ENCODE results near the gene COBL. TPM values are rescaled to one million over a fixed set of nuclear protein-coding genes. Genes with fewer than 3 reads are reported as not detected.

The COBL gene
- total RNA-seq, 1 experiment from 2014 or later, result 49.9 TPM

DNA sequence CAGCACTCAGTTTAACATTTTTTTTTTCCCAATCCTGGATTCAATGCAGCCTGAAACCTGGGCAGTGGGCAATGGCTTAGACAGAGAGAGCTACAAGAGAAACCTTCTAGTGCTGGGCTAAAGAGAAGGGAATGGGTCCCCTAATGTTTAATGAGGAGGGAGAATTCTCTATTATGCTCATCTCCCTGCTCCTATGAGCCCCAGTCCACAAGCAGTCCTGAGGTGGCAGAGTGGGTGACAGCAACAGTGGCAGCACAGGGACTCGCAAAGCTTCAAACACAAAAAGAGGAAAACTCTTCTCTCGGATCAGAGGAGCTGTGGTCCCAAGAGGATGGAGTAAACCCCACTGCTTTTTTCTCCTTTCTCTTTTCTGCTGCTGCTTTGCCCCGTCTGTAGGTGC is 36.5 kb downstream of the COBL start:
- H3K4me3 Mint-ChIP-seq (ENCODE audit: low read depth, unreplicated experiment), result no peak overlapping the region
- no peaks in the 10 kb centered on the region for H3K9me3 Mint-ChIP-seq (ENCODE audit: low read depth, unreplicated experiment)
- TF ChIP-seq, protein P1, sequence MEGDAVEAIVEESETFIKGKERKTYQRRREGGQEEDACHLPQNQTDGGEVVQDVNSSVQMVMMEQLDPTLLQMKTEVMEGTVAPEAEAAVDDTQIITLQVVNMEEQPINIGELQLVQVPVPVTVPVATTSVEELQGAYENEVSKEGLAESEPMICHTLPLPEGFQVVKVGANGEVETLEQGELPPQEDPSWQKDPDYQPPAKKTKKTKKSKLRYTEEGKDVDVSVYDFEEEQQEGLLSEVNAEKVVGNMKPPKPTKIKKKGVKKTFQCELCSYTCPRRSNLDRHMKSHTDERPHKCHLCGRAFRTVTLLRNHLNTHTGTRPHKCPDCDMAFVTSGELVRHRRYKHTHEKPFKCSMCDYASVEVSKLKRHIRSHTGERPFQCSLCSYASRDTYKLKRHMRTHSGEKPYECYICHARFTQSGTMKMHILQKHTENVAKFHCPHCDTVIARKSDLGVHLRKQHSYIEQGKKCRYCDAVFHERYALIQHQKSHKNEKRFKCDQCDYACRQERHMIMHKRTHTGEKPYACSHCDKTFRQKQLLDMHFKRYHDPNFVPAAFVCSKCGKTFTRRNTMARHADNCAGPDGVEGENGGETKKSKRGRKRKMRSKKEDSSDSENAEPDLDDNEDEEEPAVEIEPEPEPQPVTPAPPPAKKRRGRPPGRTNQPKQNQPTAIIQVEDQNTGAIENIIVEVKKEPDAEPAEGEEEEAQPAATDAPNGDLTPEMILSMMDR (IDR thresholded peaks at IDR 0.05; ENCODE audit: unreplicated experiment), result no peak
- DNase-seq, result no peak
- CTCF ChIA-PET, result interaction anchor here (0.6 to 1.1 kb wide), 2 partner anchors 23 to 529 kb away, joined by 3 read pairs; no protein-coding TSS in a partner anchor
- no peaks in the 10 kb centered on the region for H3K27me3 Mint-ChIP-seq (ENCODE audit: unreplicated experiment)
- no peak overlapping the region for H3K27ac Mint-ChIP-seq (ENCODE audit: unreplicated experiment)
- no TSS peak for BruUV-seq (replicated peaks)
- intact Hi-C loops (cut with micrococcal nuclease; ENCODE audit: unreplicated experiment), result no loop called here
- H3K4me1 Mint-ChIP-seq (ENCODE audit: low read depth, unreplicated experiment), result peaks cover 8% of the 10 kb centered on the region
- no peaks in the 10 kb centered on the region for H3K36me3 Mint-ChIP-seq (ENCODE audit: insufficient read depth, unreplicated experiment)

DNA sequence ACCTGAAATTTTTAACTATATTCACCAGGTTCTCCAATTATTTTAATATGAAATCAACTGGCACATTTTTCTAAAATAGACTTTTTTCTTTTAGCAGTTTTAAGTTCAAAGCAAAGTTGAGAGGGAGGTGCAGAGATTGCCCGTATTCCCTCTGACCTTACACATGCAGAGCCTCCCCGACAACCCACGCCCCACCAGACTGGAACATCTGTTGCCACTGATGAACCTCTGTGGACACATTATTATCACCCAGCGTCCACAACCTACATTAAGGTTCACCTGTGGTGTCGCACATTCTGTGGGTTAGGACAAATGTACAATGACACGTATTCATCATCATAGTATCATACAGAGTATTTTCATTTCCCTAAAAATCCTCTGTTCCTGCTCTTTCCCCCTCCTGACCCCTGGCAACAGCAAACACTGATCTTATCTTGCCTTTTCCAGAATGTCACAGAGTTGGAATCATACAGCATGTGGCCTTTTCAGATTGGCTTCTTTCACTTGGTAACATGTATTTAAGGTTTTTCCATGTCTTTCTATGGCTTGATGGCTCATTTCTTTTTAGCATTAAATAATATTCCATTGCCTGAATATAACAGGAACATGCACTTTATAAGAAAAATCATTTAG is 37.1 kb downstream of the COBL start:
- CTCF ChIA-PET, result interaction anchor here (0.6 to 1.1 kb wide), 2 partner anchors 23 to 528 kb away, joined by 3 read pairs; no protein-coding TSS in a partner anchor
- H3K9me3 Mint-ChIP-seq (ENCODE audit: low read depth, unreplicated experiment), result no peaks in the 10 kb centered on the region
- H3K36me3 Mint-ChIP-seq (ENCODE audit: insufficient read depth, unreplicated experiment), result no peaks in the 10 kb centered on the region
- BruUV-seq (replicated peaks), result no TSS peak
- intact Hi-C loops (cut with micrococcal nuclease; ENCODE audit: unreplicated experiment), result no loop called here
- peaks cover 8% of the 10 kb centered on the region for H3K4me1 Mint-ChIP-seq (ENCODE audit: low read depth, unreplicated experiment)
- TF ChIP-seq, protein P1 (IDR thresholded peaks at IDR 0.05; ENCODE audit: unreplicated experiment), result no peak
- H3K27ac Mint-ChIP-seq (ENCODE audit: unreplicated experiment), result no peak overlapping the region
- no peaks in the 10 kb centered on the region for H3K27me3 Mint-ChIP-seq (ENCODE audit: unreplicated experiment)
- no peak for DNase-seq
- no peak overlapping the region for H3K4me3 Mint-ChIP-seq (ENCODE audit: low read depth, unreplicated experiment)

DNA sequence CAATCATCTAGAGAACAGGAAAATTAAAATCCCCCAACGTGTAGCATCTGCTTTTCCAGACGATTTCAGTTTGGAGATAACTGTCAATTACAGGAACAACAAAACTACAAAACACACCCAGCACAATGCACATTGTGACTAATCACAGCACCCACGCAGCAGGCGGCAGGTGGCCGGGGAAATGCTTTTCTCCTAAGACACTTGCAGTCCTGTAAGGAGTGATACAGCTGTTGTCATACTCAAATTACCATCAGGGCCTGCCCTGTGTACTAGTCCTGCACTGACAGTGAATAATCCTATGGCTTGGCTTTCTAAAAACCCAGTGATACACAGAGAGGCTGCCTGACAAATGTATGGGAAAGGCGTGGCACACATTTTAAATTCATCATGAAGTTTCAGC is 37.8 kb downstream of the COBL start:
- TF ChIP-seq, protein P1 (IDR thresholded peaks at IDR 0.05; ENCODE audit: unreplicated experiment), result no peak
- Mint-ChIP-seq H3K9me3 (ENCODE audit: low read depth, unreplicated experiment) (no peaks in the 10 kb centered on the region), H3K27ac (ENCODE audit: unreplicated experiment) (no peak overlapping the region), H3K4me3 (ENCODE audit: low read depth, unreplicated experiment) (no peak overlapping the region), H3K27me3 (ENCODE audit: unreplicated experiment) (no peaks in the 10 kb centered on the region), H3K4me1 (ENCODE audit: low read depth, unreplicated experiment) (peaks cover 8% of the 10 kb centered on the region), H3K36me3 (ENCODE audit: insufficient read depth, unreplicated experiment) (no peaks in the 10 kb centered on the region)
- intact Hi-C loops (cut with micrococcal nuclease; ENCODE audit: unreplicated experiment), result no loop called here
- no TSS peak for BruUV-seq (replicated peaks)
- CTCF ChIA-PET, result interaction anchor here (1.1 kb wide), 1 partner anchor 24 kb away, joined by 3 read pairs; no protein-coding TSS in a partner anchor
- no peak for DNase-seq

DNA sequence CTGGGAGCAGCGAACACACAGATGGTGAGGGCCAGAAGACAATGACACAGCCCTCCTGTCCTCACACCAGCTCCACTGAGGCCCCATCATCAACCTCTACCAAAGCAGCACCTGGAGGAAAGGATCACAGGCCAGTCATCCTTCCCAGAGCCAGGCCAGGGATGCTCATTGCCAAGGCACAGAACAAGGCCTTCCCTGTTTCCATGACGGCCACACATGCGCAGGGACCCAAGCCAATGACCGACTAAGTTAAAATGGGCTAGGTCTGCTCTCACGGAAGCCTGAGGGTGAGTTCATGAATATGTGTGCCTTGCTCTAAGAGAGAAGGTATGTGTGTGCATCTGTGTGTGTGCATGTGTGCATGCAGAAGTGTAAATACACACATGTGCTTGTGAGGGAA is 39.6 kb downstream of the COBL start:
- TF ChIP-seq, protein P1 (IDR thresholded peaks at IDR 0.05; ENCODE audit: unreplicated experiment), result no peak
- H3K4me3 Mint-ChIP-seq (ENCODE audit: low read depth, unreplicated experiment), result no peak overlapping the region
- CTCF ChIA-PET, result interaction anchor here (1.2 kb wide), 1 partner anchor 8 kb away, joined by 7 read pairs; no protein-coding TSS in a partner anchor
- no peaks in the 10 kb centered on the region for H3K27me3 Mint-ChIP-seq (ENCODE audit: unreplicated experiment)
- BruUV-seq (replicated peaks), result no TSS peak
- no peaks in the 10 kb centered on the region for H3K36me3 Mint-ChIP-seq (ENCODE audit: insufficient read depth, unreplicated experiment)
- intact Hi-C loops (cut with micrococcal nuclease; ENCODE audit: unreplicated experiment), result no loop called here
- H3K9me3 Mint-ChIP-seq (ENCODE audit: low read depth, unreplicated experiment), result no peaks in the 10 kb centered on the region
- no peak for DNase-seq
- no peak overlapping the region for H3K27ac Mint-ChIP-seq (ENCODE audit: unreplicated experiment)
- H3K4me1 Mint-ChIP-seq (ENCODE audit: low read depth, unreplicated experiment), result peaks cover 8% of the 10 kb centered on the region

Measured in Calu3 (cell line).